Endothelial cell of coronary artery (primary cell): ENCODE data around the gene GFPT1. TPM values are rescaled to one million over a fixed set of nuclear protein-coding genes. Genes with fewer than 3 reads are reported as not detected.

Experiments
- total RNA-seq: library from RNA; depleted of rRNA; stranded (reverse); fragments of >200 nt; gene quantifications from 2 replicates; pipeline ENCODE4 v1.2.3, GENCODE V29; 2014

Gene GFPT1
- 25.9 and 35.2 TPM in 2 replicates for total RNA-seq

DNA sequence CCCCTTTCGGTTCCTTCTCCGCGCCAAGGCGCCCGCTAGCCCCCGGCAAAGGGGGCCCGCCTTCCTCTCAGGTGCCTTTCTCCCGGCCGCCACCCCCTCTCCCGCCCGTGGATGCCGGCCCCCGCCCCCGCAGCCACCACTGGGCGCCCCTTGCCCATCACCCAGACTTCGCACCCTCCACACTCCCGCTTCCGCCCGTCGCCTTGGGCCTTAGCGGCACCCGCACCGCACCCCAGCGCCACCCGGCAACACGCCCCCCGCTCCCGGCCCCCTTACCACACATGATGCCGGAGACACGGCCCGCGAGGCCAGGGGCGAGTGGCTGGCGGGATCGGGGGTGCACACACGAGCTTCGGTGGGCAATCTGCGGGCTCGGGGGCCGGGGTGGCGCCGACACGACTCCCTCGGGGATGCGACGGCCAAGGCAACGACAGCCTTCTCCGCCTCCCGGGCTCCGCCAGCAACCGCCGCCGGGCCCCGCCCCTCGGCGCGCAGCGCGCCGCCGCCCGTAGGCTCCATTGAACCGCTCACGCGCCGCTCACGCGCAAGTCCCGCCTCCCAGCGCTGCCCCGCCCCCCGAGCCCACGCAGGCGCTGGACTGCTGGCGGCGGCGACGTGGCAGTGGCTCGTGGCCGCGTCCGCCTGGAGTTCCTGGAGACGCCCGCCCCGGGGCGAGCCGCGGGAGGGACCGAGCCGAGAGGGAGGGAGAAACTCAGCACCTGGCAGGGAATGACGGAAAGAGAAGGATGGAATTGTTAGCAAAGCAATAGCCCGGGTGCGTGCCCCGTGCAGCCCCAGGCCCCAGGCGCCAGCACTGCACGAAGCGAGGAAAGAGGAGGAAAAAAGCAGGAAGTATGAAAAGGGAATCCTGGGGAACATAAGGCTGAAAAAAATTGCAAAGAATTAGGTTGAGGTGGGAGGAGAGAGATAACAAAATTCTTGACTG, at the start of gene GFPT1:
Gene GFPT1, minus strand, starts transcription at position 439 of the 946 bp plus-strand sequence. Its CDS starts 156 bp downstream, at position 283.

Other genes starting within 250 kb of the GFPT1 start
- 49.0 and 52.9 TPM in 2 replicates for gene NFU1, start 50.2 kb upstream of the GFPT1 start, total RNA-seq